Astrocyte (in vitro differentiated cells and primary cell): ENCODE measurements around the gene ARVCF. TPM values are rescaled to one million over a fixed set of nuclear protein-coding genes. Genes with fewer than 3 reads are reported as not detected.

Experiments used
- DNase-seq: peaks from one replicate; pipeline ENCODE4 v3.0.0-alpha.2; 2010; ENCODE audit warnings: low read depth
- FAIRE-seq: peaks from 2 replicates; lab custom pipeline; 2011; peaks lifted over from hg19 to GRCh38; lab: Jason Lieb, UNC
- H2AFZ ChIP-seq: 2 replicates; pipeline ENCODE4 v1.6.0; 2012; ENCODE audit warnings: low read depth, low read length, inconsistent platforms
- H3K27ac ChIP-seq: 2 replicates; pipeline ENCODE4 v1.5.1; 2011; ENCODE audit warnings: low read depth, low read length, inconsistent platforms
- H3K27me3 ChIP-seq: 2 replicates; pipeline ENCODE4 v1.6.0; 2011; ENCODE audit warnings: low read length, inconsistent platforms; ENCODE audit not compliant: insufficient read depth
- H3K36me3 ChIP-seq: 2 replicates; pipeline ENCODE4 v1.5.1; 2011; ENCODE audit warnings: low read length, inconsistent platforms; ENCODE audit not compliant: insufficient read depth
- H3K4me1 ChIP-seq: 2 replicates; pipeline ENCODE4 v1.5.1; 2011; ENCODE audit warnings: low read length, inconsistent platforms; ENCODE audit not compliant: insufficient read depth
- H3K4me2 ChIP-seq: 2 replicates; pipeline ENCODE4 v1.6.0; 2012; ENCODE audit warnings: low read length, inconsistent platforms
- H3K4me3 ChIP-seq: 2 replicates; pipeline ENCODE4 v1.5.1; 2011; ENCODE audit warnings: low read depth, mild to moderate bottlenecking, low read length, inconsistent platforms; ENCODE audit not compliant: insufficient read depth
- H3K79me2 ChIP-seq: 2 replicates; pipeline ENCODE4 v1.6.0; 2012; ENCODE audit warnings: mild to moderate bottlenecking, low read length, inconsistent platforms; ENCODE audit not compliant: insufficient read depth
- H3K9ac ChIP-seq: 2 replicates; pipeline ENCODE4 v1.6.0; 2012; ENCODE audit warnings: mild to moderate bottlenecking, low read length, inconsistent platforms
- H3K9me3 ChIP-seq: 2 replicates; pipeline ENCODE4 v1.5.1; 2012; ENCODE audit warnings: low read depth, mild to moderate bottlenecking, low read length, inconsistent platforms; ENCODE audit not compliant: insufficient read depth
- H4K20me1 ChIP-seq: 2 replicates; pipeline ENCODE4 v1.6.0; 2012; ENCODE audit warnings: low read length, inconsistent platforms; ENCODE audit not compliant: insufficient read depth
- H3K27ac Mint-ChIP-seq: one replicate; pipeline ENCODE4 v1.8.0; 2021; ENCODE audit warnings: mild to moderate bottlenecking, mixed read lengths; ENCODE audit not compliant: unreplicated experiment
- H3K27me3 Mint-ChIP-seq: one replicate; pipeline ENCODE4 v1.8.0; 2021; ENCODE audit warnings: low read depth, mixed read lengths; ENCODE audit not compliant: unreplicated experiment
- H3K36me3 Mint-ChIP-seq: one replicate; pipeline ENCODE4 v1.8.0; 2021; ENCODE audit warnings: low read depth, mixed read lengths; ENCODE audit not compliant: unreplicated experiment
- H3K4me1 Mint-ChIP-seq: one replicate; pipeline ENCODE4 v1.8.0; 2021; ENCODE audit warnings: low read depth, mixed read lengths; ENCODE audit not compliant: unreplicated experiment
- H3K4me3 Mint-ChIP-seq: one replicate; pipeline ENCODE4 v1.8.0; 2021; ENCODE audit warnings: mild to moderate bottlenecking, moderate library complexity, mixed read lengths; ENCODE audit not compliant: unreplicated experiment
- H3K9me3 Mint-ChIP-seq: one replicate; pipeline ENCODE4 v1.8.0; 2021; ENCODE audit warnings: mild to moderate bottlenecking, mixed read lengths; ENCODE audit not compliant: unreplicated experiment
- EZH2 ChIP-seq: IDR thresholded peaks from 2 replicates; pipeline ENCODE4 v1.6.1; 2012; ENCODE audit warnings: mild to moderate bottlenecking, low read length, inconsistent platforms; ENCODE audit not compliant: insufficient read depth
- total RNA-seq: library from RNA; stranded (reverse); gene quantifications from 2 replicates; pipeline ENCODE4 v1.2.1, GENCODE V29; 2021
- TF ChIP-seq, protein P1 (sequence below): IDR thresholded peaks from 2 replicates; pipeline ENCODE4 v1.5.1; 2011; ENCODE audit warnings: low read depth, mild to moderate bottlenecking, inconsistent platforms, low read length, moderate library complexity; ENCODE audit not compliant: insufficient read depth

Gene ARVCF
- total RNA-seq, 1 donor from 2014 or later: 17.9 TPM

GRCh38 chr22:20012741-20013331, 3.8 kb downstream of the ARVCF start:
- H3K36me3 Mint-ChIP-seq: no peaks in the 10 kb centered on the region
- FAIRE-seq: no peak
- H4K20me1 ChIP-seq: peaks cover 4% of the 10 kb centered on the region
- no peak overlapping the region for H3K27ac Mint-ChIP-seq
- peaks cover 12% of the 10 kb centered on the region for H3K27me3 ChIP-seq
- H3K36me3 ChIP-seq: no peaks in the 10 kb centered on the region
- no peak overlapping the region for H3K4me3 Mint-ChIP-seq
- H3K9me3 Mint-ChIP-seq: no peaks in the 10 kb centered on the region
- no peaks in the 10 kb centered on the region for H3K79me2 ChIP-seq
- H3K4me2 ChIP-seq: no peak overlapping the region
- H2AFZ ChIP-seq: no peak overlapping the region
- peaks cover 20% of the 10 kb centered on the region for H3K27me3 Mint-ChIP-seq
- TF ChIP-seq, protein P1, sequence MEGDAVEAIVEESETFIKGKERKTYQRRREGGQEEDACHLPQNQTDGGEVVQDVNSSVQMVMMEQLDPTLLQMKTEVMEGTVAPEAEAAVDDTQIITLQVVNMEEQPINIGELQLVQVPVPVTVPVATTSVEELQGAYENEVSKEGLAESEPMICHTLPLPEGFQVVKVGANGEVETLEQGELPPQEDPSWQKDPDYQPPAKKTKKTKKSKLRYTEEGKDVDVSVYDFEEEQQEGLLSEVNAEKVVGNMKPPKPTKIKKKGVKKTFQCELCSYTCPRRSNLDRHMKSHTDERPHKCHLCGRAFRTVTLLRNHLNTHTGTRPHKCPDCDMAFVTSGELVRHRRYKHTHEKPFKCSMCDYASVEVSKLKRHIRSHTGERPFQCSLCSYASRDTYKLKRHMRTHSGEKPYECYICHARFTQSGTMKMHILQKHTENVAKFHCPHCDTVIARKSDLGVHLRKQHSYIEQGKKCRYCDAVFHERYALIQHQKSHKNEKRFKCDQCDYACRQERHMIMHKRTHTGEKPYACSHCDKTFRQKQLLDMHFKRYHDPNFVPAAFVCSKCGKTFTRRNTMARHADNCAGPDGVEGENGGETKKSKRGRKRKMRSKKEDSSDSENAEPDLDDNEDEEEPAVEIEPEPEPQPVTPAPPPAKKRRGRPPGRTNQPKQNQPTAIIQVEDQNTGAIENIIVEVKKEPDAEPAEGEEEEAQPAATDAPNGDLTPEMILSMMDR: no peak
- TF ChIP-seq EZH2: no peak
- DNase-seq: no peak
- no peaks in the 10 kb centered on the region for H3K4me1 Mint-ChIP-seq
- no peak overlapping the region for H3K4me3 ChIP-seq
- no peaks in the 10 kb centered on the region for H3K9me3 ChIP-seq
- H3K27ac ChIP-seq: no peak overlapping the region
- H3K9ac ChIP-seq: no peak overlapping the region
- peaks cover 3% of the 10 kb centered on the region for H3K4me1 ChIP-seq

DNA sequence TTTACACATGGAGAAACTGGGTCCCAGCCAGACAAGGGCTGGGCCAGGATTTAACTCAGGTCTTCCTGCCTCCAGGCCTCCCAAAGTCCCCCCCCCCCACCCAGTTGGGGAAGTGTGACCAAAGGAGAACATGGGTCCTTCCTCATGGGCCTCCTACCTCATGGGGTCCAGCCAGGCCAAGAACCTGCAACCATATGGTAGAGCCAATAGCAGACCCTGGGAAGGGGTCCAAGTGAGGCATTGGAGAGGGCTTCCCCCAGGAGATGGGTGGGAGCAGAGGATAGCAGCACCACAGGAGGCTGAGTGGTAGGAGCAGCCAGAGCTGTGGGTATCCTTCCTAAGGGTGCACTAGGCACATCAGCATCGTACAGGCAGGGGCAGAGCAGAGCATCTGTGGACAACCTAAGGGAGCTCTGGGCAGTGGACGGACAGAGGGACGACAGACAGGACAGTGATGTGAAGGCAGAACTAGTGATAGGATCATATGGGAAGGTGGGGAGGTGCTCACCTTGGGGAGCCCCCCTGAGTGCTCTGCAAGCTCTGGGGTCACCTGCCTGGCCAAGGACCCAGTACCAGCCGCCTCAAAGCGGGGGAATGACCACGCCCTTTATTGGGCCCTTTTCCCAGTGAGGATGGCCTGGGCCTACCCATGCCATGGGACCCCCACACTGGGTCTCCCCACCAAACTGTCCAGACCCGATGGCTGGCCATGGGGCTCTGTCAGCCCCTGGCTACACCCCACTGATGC, 4.5 kb downstream of the ARVCF start:
- H3K4me3 Mint-ChIP-seq: no peak overlapping the region
- Histone ChIP-seq H4K20me1 (peaks cover 4% of the 10 kb centered on the region), H3K4me1 (peaks cover 3% of the 10 kb centered on the region), H3K79me2 (no peaks in the 10 kb centered on the region), H2AFZ (no peak overlapping the region), H3K36me3 (no peaks in the 10 kb centered on the region), H3K27me3 (peaks cover 7% of the 10 kb centered on the region), H3K4me2 (no peak overlapping the region), H3K27ac (no peak overlapping the region), H3K9ac (no peak overlapping the region), H3K9me3 (no peaks in the 10 kb centered on the region), H3K4me3 (no peak overlapping the region)
- DNase-seq: no peak
- peaks cover 13% of the 10 kb centered on the region for H3K27me3 Mint-ChIP-seq
- H3K27ac Mint-ChIP-seq: no peak overlapping the region
- FAIRE-seq: no peak
- H3K4me1 Mint-ChIP-seq: no peaks in the 10 kb centered on the region
- no peaks in the 10 kb centered on the region for H3K36me3 Mint-ChIP-seq
- TF ChIP-seq EZH2: no peak
- TF ChIP-seq, protein P1: no peak
- no peaks in the 10 kb centered on the region for H3K9me3 Mint-ChIP-seq
